CD14-positive monocyte (primary cell): ENCODE measurements around the gene PIGV. TPM values are rescaled to one million over a fixed set of nuclear protein-coding genes. Genes with fewer than 3 reads are reported as not detected.

ENCODE experiments used
- DNase-seq, 3 donors: peaks; one replicate each; pipeline ENCODE4 v3.0.0-alpha.2; 2011 to 2022
- H2AFZ ChIP-seq: 2 replicates; pipeline ENCODE4 v1.6.0; 2012; ENCODE audit warnings: mild to moderate bottlenecking, low read depth, low read length, inconsistent platforms; ENCODE audit not compliant: insufficient read depth, poor library complexity, severe bottlenecking
- H3K27ac ChIP-seq, 2 donors: 1 replicate in 1 of 2; 2 replicates in 1 of 2; pipeline ENCODE4 v1.5.1; 2012 to 2013; ENCODE audit warnings: low read length in 2 of 2, control low read depth in 1 of 2, inconsistent platforms in 1 of 2, low read depth in 1 of 2, mild to moderate bottlenecking in 1 of 2
- H3K27me3 ChIP-seq, 2 donors: one replicate each; pipeline versions ENCODE4 v1.6.0 to v1.6.1; 2011 to 2013; ENCODE audit warnings: low read length in 2 of 2; ENCODE audit not compliant: control insufficient read depth in 2 of 2, insufficient read depth in 2 of 2
- H3K36me3 ChIP-seq, 2 donors: replicated peaks in 1 of 2; 1 replicate in 1 of 2; 2 replicates in 1 of 2; pipeline versions ENCODE4 v1.5.1 to v1.6.1; 2012 to 2013; ENCODE audit warnings: low read length in 2 of 2, control low read depth in 1 of 2, inconsistent platforms in 1 of 2, mild to moderate bottlenecking in 1 of 2; ENCODE audit not compliant: insufficient read depth in 2 of 2, control insufficient read depth in 1 of 2
- H3K4me1 ChIP-seq, 2 donors: 1 replicate in 1 of 2; 2 replicates in 1 of 2; pipeline versions ENCODE4 v1.5.1 to v1.6.1; 2012 to 2013; ENCODE audit warnings: low read length in 2 of 2, control low read depth in 1 of 2, inconsistent platforms in 1 of 2, mild to moderate bottlenecking in 1 of 2, moderate library complexity in 1 of 2; ENCODE audit not compliant: insufficient read depth in 2 of 2, control insufficient read depth in 1 of 2
- H3K4me2 ChIP-seq: replicated peaks from 2 replicates; pipeline ENCODE3; 2012; ENCODE audit warnings: low read length, moderate library complexity, mild to moderate bottlenecking; ENCODE audit not compliant: poor library complexity, severe bottlenecking; ENCODE audit errors: extremely low read depth
- H3K4me3 ChIP-seq, 3 experiments: fragments of 200-600 bp in 1 of 3; sonication (generic) in 1 of 3; replicated peaks in 1 of 3; 1 replicate in 2 of 3; 2 replicates in 1 of 3; pipeline ENCODE4 v1.5.1; 2011 to 2013; ENCODE audit warnings: low read length in 3 of 3, mild to moderate bottlenecking in 3 of 3, control low read depth in 2 of 3, low read depth in 2 of 3, inconsistent platforms in 1 of 3, moderate library complexity in 1 of 3
- H3K79me2 ChIP-seq: 2 replicates; pipeline ENCODE4 v1.6.0; 2012; ENCODE audit warnings: mild to moderate bottlenecking, control low read depth, inconsistent platforms, low read length, moderate library complexity; ENCODE audit not compliant: insufficient read depth
- H3K9ac ChIP-seq: 2 replicates; pipeline ENCODE4 v1.6.0; 2017; ENCODE audit warnings: low read length, mild to moderate bottlenecking; ENCODE audit not compliant: insufficient read depth, poor library complexity, severe bottlenecking
- H3K9me3 ChIP-seq, 2 donors: replicated peaks in 1 of 2; 1 replicate in 1 of 2; 2 replicates in 1 of 2; pipeline versions ENCODE4 v1.5.1 to v1.6.1; 2012 to 2013; ENCODE audit warnings: low read length in 2 of 2, control low read depth in 1 of 2; ENCODE audit not compliant: control insufficient read depth in 1 of 2, insufficient read depth in 1 of 2
- H4K20me1 ChIP-seq: 2 replicates; pipeline ENCODE4 v1.6.0; 2012; ENCODE audit warnings: mild to moderate bottlenecking, low read length, control low read depth, moderate library complexity; ENCODE audit not compliant: insufficient read depth
- H3K27ac Mint-ChIP-seq, 7 donors: one replicate each; pipeline ENCODE4 v1.8.0; 2020; ENCODE audit warnings: mild to moderate bottlenecking in 7 of 7, mixed read lengths in 7 of 7, moderate library complexity in 6 of 7, inconsistent platforms in 2 of 7
- H3K27me3 Mint-ChIP-seq, 3 donors: one replicate each; pipeline ENCODE4 v1.8.0; 2021 to 2022; ENCODE audit warnings: low read depth in 3 of 3, mild to moderate bottlenecking in 3 of 3, mixed read lengths in 3 of 3, moderate library complexity in 3 of 3, inconsistent platforms in 1 of 3
- H3K36me3 Mint-ChIP-seq, 2 donors: one replicate each; pipeline ENCODE4 v1.8.0; 2020; ENCODE audit warnings: mixed read lengths in 2 of 2, inconsistent platforms in 1 of 2, mild to moderate bottlenecking in 1 of 2
- H3K4me1 Mint-ChIP-seq: one replicate; pipeline ENCODE4 v1.8.0; 2020; ENCODE audit warnings: mild to moderate bottlenecking, mixed read lengths
- H3K4me3 Mint-ChIP-seq, 2 donors: one replicate each; pipeline ENCODE4 v1.8.0; 2020; ENCODE audit warnings: mild to moderate bottlenecking in 2 of 2, mixed read lengths in 2 of 2, moderate library complexity in 1 of 2
- H3K9me3 Mint-ChIP-seq, 7 donors: one replicate each; pipeline ENCODE4 v1.8.0; 2020 to 2022; ENCODE audit warnings: mixed read lengths in 7 of 7, mild to moderate bottlenecking in 6 of 7, moderate library complexity in 6 of 7, inconsistent platforms in 2 of 7
- WGBS: methylation state at CpG from one replicate; pipeline ENCODE4 v1.1.5; 2013; ENCODE audit warnings: missing lambda C conversion rate; ENCODE audit not compliant: insufficient coverage; 5-methylcytosine and 5-hydroxymethylcytosine counted together
- intact Hi-C, 2 donors: fragments of 100-400 bp; cut with micrococcal nuclease; formaldehyde crosslinking; loops; one replicate each; pipeline versions ENCODE4 v1.15.0 to v1.15.1; 2023
- polyA plus RNA-seq, 3 donors: library from polyadenylated mRNA; depleted of rRNA in 1 of 3; unstranded in 2 of 3; stranded (reverse) in 1 of 3; fragments of 300-500 nt in 2 of 3; fragments of >200 nt in 1 of 3; fragmentation: Illumina TruSeq in 2 of 3; gene quantifications; 1 replicate in 2 of 3; 2 replicates in 1 of 3; pipeline ENCODE4 v1.2.3, GENCODE V29; 2012 to 2021
- TF ChIP-seq, protein P1 (sequence below): fragments of 200-600 bp; IDR thresholded peaks from one replicate; pipeline ENCODE4 v1.8.0; 2022; ENCODE audit warnings: antibody characterized with exemption, mild to moderate bottlenecking

PIGV gene
- polyA plus RNA-seq, 3 donors: 5.7 to 9.5 (median 8.3) TPM

DNA sequence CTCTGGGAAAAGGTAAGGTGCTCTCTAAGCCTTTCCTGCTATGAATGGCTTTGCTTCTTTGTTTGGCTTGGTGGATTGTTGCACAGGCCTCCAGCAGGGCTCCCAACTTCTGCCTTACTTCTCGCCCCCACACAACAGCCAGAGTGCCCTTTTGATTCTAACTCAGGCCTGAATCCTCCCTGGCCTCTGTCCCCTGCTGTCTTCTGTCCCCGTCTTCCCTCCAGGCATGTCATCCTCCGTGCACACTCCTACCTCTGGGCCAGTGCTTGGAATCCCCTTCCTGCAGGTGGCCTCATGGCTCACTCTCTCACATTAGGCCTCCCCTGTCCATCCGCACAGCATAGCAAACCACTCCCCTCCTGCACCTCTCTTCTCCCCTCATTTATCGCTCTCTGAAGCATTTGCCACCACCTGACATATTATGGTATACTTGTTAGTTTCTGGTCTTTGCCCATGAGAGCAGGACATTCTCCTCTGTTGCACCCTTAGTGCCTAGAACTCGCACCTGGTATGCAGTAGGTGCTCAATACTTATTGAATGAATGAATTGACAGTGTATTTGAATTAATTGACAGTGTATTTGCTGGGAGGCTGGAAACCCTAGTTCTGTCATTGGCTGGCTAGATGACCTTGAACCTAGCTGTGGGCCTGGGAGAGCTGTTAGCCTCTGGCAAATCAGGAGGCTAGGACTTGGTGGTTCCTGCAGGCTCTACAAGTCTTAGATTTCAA is 41.6 kb downstream of the PIGV start:
- Histone ChIP-seq H4K20me1 (peaks cover 47% of the 10 kb centered on the region), H3K79me2 (peaks cover 45% of the 10 kb centered on the region), H3K36me3 (peaks cover 14 to 20% of the 10 kb centered on the region in 2 donors), H2AFZ (no peak overlapping the region), H3K9ac (no peak overlapping the region), H3K27ac (peak overlapping the region; percentile 75 to 81), H3K9me3 (no peaks in the 10 kb centered on the region), H3K4me3 (peak overlapping the region in 1 of 3 experiments; percentile 59), H3K27me3 (no peaks in the 10 kb centered on the region), H3K4me2 (peak overlapping the region; percentile 55), H3K4me1 (peaks cover 60 to 75% of the 10 kb centered on the region in 2 donors)
- WGBS: 91% methylated on average over 4 of the region's 6 CpGs
- Mint-ChIP-seq H3K36me3 (peaks cover 30 to 45% of the 10 kb centered on the region in 2 donors), H3K27me3 (peaks cover 2 to 5% (median 3%) of the 10 kb centered on the region in 3 donors), H3K4me1 (peaks cover 76% of the 10 kb centered on the region), H3K4me3 (peak overlapping the region; percentile 66 to 92), H3K9me3 (no peaks in the 10 kb centered on the region), H3K27ac (peak overlapping the region; percentile 86 to 96 (median 91))
- no peak for DNase-seq
- intact Hi-C loops: loop anchor here in 1 of 2 donors (5.0 kb wide), 1 partner anchor 33 kb away; the partner anchor contains the start of gene SFN
- TF ChIP-seq, protein P1, sequence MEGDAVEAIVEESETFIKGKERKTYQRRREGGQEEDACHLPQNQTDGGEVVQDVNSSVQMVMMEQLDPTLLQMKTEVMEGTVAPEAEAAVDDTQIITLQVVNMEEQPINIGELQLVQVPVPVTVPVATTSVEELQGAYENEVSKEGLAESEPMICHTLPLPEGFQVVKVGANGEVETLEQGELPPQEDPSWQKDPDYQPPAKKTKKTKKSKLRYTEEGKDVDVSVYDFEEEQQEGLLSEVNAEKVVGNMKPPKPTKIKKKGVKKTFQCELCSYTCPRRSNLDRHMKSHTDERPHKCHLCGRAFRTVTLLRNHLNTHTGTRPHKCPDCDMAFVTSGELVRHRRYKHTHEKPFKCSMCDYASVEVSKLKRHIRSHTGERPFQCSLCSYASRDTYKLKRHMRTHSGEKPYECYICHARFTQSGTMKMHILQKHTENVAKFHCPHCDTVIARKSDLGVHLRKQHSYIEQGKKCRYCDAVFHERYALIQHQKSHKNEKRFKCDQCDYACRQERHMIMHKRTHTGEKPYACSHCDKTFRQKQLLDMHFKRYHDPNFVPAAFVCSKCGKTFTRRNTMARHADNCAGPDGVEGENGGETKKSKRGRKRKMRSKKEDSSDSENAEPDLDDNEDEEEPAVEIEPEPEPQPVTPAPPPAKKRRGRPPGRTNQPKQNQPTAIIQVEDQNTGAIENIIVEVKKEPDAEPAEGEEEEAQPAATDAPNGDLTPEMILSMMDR: no peak

DNA sequence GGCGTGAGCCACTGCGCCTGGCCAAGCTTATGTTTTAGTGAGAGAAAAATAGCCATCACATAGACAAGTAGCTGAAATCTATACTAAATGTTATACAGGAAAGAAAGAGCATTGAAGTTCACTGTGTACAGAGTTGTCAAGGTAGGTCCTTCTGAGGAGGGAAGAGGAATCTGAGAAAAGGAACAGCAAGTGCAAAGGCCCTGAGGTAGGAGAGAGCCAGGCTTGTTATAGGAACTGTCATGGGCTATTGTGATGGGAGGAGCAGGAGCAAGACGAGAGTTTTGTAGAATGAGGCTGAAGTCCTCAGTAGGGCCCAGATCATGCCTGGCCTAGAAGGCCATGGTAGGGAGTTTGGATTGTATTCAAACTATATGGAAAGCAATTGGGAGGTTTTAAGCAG is 43.3 kb downstream of the PIGV start:
- peaks cover 68% of the 10 kb centered on the region for H3K4me1 Mint-ChIP-seq
- peaks cover 27 to 37% of the 10 kb centered on the region in 2 donors for H3K36me3 ChIP-seq
- H3K9me3 ChIP-seq: no peaks in the 10 kb centered on the region
- peaks cover 44% of the 10 kb centered on the region for H3K79me2 ChIP-seq
- TF ChIP-seq, protein P1: no peak
- no peak overlapping the region for H3K27ac ChIP-seq
- H4K20me1 ChIP-seq: peaks cover 54% of the 10 kb centered on the region
- peaks cover 45 to 62% of the 10 kb centered on the region in 2 donors for H3K36me3 Mint-ChIP-seq
- H3K27ac Mint-ChIP-seq: peak overlapping the region in 4 of 7 donors; percentile 2 to 73 (median 26)
- no peak overlapping the region for H2AFZ ChIP-seq
- intact Hi-C loops: no loop called here
- H3K4me1 ChIP-seq: peaks cover 56 to 68% of the 10 kb centered on the region in 2 donors
- WGBS: 93% methylated on average over 1 of the region's 3 CpGs
- H3K4me2 ChIP-seq: no peak overlapping the region
- H3K4me3 ChIP-seq: no peak overlapping the region
- no peaks in the 10 kb centered on the region for H3K27me3 ChIP-seq
- H3K9me3 Mint-ChIP-seq: peaks cover 0 to 2% (median 0%) of the 10 kb centered on the region in 7 donors
- H3K4me3 Mint-ChIP-seq: no peak overlapping the region
- no peak for DNase-seq
- H3K27me3 Mint-ChIP-seq: peaks cover 2 to 6% (median 3%) of the 10 kb centered on the region in 3 donors
- no peak overlapping the region for H3K9ac ChIP-seq
